Measurements from ENCODE around the gene GUSB.
"Not testable (repeated sequence)": the region's sequence is repeated elsewhere in the genome, so short reads cannot be mapped to it uniquely, and the experiment has no call there.

The GUSB gene

GRCh38 chr7:65974876-65975275 is 7.1 kb downstream of the GUSB start:
- no peak for DNase-seq

GRCh38 chr7:65974191-65974801 is 7.7 kb downstream of the GUSB start:
- no peak for DNase-seq

- DNase-seq, result no peak
Observed at GRCh38 chr7:65972976-65973375, 9.0 kb downstream of the GUSB start.

- DNase-seq, result no peak
Observed at GRCh38 chr7:65971021-65971420, 11.0 kb downstream of the GUSB start.

GRCh38 chr7:65968256-65969185 is 13.5 kb downstream of the GUSB start:
- DNase-seq, result no peak

GRCh38 chr7:65967361-65968155 is 14.5 kb downstream of the GUSB start:
- no peak for DNase-seq

GRCh38 chr7:65966146-65966545 is 15.9 kb downstream of the GUSB start:
- no peak for DNase-seq

GRCh38 chr7:65964671-65965070 is 17.3 kb downstream of the GUSB start:
- not testable (repeated sequence) for DNase-seq

- no peak for DNase-seq
Observed at GRCh38 chr7:65962033-65962432, 20.0 kb downstream of the GUSB start.

- no peak for DNase-seq
Observed at GRCh38 chr7:65960351-65961074, 21.5 kb downstream of the GUSB start.

- no peak for DNase-seq
Observed at GRCh38 chr7:65955718-65956117, 26.3 kb downstream of the GUSB start.

- DNase-seq, result no peak
Observed at GRCh38 chr7:65953890-65954450, 28.0 kb downstream of the GUSB start.

GRCh38 chr7:65953001-65953720 is 28.9 kb downstream of the GUSB start:
- DNase-seq, result no peak

- no peak for DNase-seq
Observed at GRCh38 chr7:65951837-65952578, 30.0 kb downstream of the GUSB start.

GRCh38 chr7:65946904-65947303 is 35.1 kb downstream of the GUSB start:
- no peak for DNase-seq

- DNase-seq, result not testable (repeated sequence)
Observed at GRCh38 chr7:65945787-65946186, 36.2 kb downstream of the GUSB start.

- no peak for DNase-seq
Observed at GRCh38 chr7:65938336-65938895, 43.6 kb downstream of the GUSB start.

- no peak for DNase-seq
Observed at GRCh38 chr7:65937296-65937695, 44.7 kb downstream of the GUSB start.

GRCh38 chr7:65931685-65932084 is 50.3 kb downstream of the GUSB start:
- DNase-seq, result no peak

Data from stimulated activated naive CD4-positive, alpha-beta T cell treated with Interleukin-2 at 50 U/mL for 16 hours (primary cell).